Endodermal cell (in vitro differentiated cells): ENCODE data around the gene SFMBT2. TPM values are rescaled to one million over a fixed set of nuclear protein-coding genes. Genes with fewer than 3 reads are reported as not detected.

Source experiments
- DNase-seq: peaks from one replicate; pipeline ENCODE4 v3.0.0-alpha.2; 2017
- H3K27ac ChIP-seq: 2 replicates; pipeline ENCODE4 v1.5.1; 2013; ENCODE audit warnings: mild to moderate bottlenecking, low read depth, low read length, moderate library complexity
- H3K27me3 ChIP-seq: 2 replicates; pipeline ENCODE4 v1.6.1; 2013; ENCODE audit warnings: mild to moderate bottlenecking, low read length, moderate library complexity; ENCODE audit not compliant: insufficient read depth, control insufficient read depth, poor library complexity, severe bottlenecking
- H3K36me3 ChIP-seq: 2 replicates; pipeline ENCODE4 v1.7.0; 2013; ENCODE audit warnings: mild to moderate bottlenecking, low read length, moderate library complexity; ENCODE audit not compliant: control insufficient read depth, insufficient read depth
- H3K4me1 ChIP-seq: one replicate; pipeline ENCODE4 v1.7.0; 2013; ENCODE audit warnings: low read length; ENCODE audit not compliant: control insufficient read depth, insufficient read depth
- H3K4me3 ChIP-seq: 2 replicates; pipeline ENCODE4 v1.5.1; 2013; ENCODE audit warnings: mild to moderate bottlenecking, low read length, moderate library complexity
- H3K9ac ChIP-seq: 2 replicates; pipeline ENCODE4 v1.6.1; 2013; ENCODE audit warnings: mild to moderate bottlenecking, low read length, moderate library complexity; ENCODE audit not compliant: poor library complexity, severe bottlenecking; ENCODE audit errors: extremely low read depth
- H3K9me3 ChIP-seq: 2 replicates; pipeline ENCODE4 v1.6.1; 2013; ENCODE audit warnings: mild to moderate bottlenecking, low read length, moderate library complexity; ENCODE audit not compliant: control insufficient read depth
- H3K27ac Mint-ChIP-seq: 2 replicates; pipeline ENCODE4 v1.8.0; 2020; ENCODE audit warnings: mixed read lengths
- H3K27me3 Mint-ChIP-seq: 2 replicates; pipeline ENCODE4 v1.8.0; 2021; ENCODE audit warnings: mild to moderate bottlenecking, mixed read lengths; ENCODE audit not compliant: insufficient read depth
- H3K36me3 Mint-ChIP-seq: 2 replicates; pipeline ENCODE4 v1.8.0; 2020; ENCODE audit warnings: low read depth, mixed read lengths
- H3K4me1 Mint-ChIP-seq: 2 replicates; pipeline ENCODE4 v1.8.0; 2020; ENCODE audit warnings: mixed read lengths
- H3K4me3 Mint-ChIP-seq: 2 replicates; pipeline ENCODE4 v1.8.0; 2020; ENCODE audit warnings: mild to moderate bottlenecking, moderate library complexity, mixed read lengths
- H3K9me3 Mint-ChIP-seq: 2 replicates; pipeline ENCODE4 v1.8.0; 2020; ENCODE audit warnings: mild to moderate bottlenecking, mixed read lengths
- CTCF ChIP-seq: fragments of 200-600 bp; sonication (generic); conservative IDR thresholded peaks from 2 replicates; pipeline ENCODE4 v1.5.0; 2021; ENCODE audit warnings: antibody characterized with exemption, mild to moderate bottlenecking
- WGBS, 2 experiments: methylation state at CpG; one replicate each; pipeline versions ENCODE4 v1.1.5 to v1.1.7; 2013; ENCODE audit warnings: missing lambda C conversion rate in 2 of 2, mixed read lengths in 1 of 2; ENCODE audit not compliant: insufficient coverage in 1 of 2, insufficient read length in 1 of 2; 5-methylcytosine and 5-hydroxymethylcytosine counted together
- total RNA-seq, 2 donors: library from RNA; stranded (reverse); fragmentation: NEBNext Ultra II Directional in 1 of 2; extraction: Animal tissue kit (Norgen Biotek cat#: 25700) in 1 of 2; gene quantifications; 2 replicates in 1 of 2; 3 replicates in 1 of 2; pipeline ENCODE4 v1.2.1, GENCODE V29; 2021

The SFMBT2 gene
- total RNA-seq, 2 donors from 2014 or later, result 3.9 to 5.3 TPM

GRCh38 chr10:7159928-7160327 is 250.9 kb downstream of the SFMBT2 start:
- H3K36me3 Mint-ChIP-seq, result peaks cover 4% of the 10 kb centered on the region
- TF ChIP-seq CTCF, result no peak
- no peak overlapping the region for H3K4me3 Mint-ChIP-seq
- no peak overlapping the region for H3K27ac ChIP-seq
- WGBS, 2 experiments, result 73 to 78% methylated on average over 4 to 5 of the region's 5 CpGs
- no peak overlapping the region for H3K4me3 ChIP-seq
- H3K9ac ChIP-seq, result no peak overlapping the region
- H3K27me3 ChIP-seq, result no peaks in the 10 kb centered on the region
- H3K9me3 ChIP-seq, result no peaks in the 10 kb centered on the region
- H3K27me3 Mint-ChIP-seq, result no peaks in the 10 kb centered on the region
- H3K4me1 ChIP-seq, result no peaks in the 10 kb centered on the region
- H3K36me3 ChIP-seq, result no peaks in the 10 kb centered on the region
- H3K27ac Mint-ChIP-seq, result no peak overlapping the region
- H3K9me3 Mint-ChIP-seq, result no peaks in the 10 kb centered on the region
- H3K4me1 Mint-ChIP-seq, result peaks cover 4% of the 10 kb centered on the region
- no peak for DNase-seq

GRCh38 chr10:7159517-7159916 is 251.3 kb downstream of the SFMBT2 start:
- Histone ChIP-seq H3K4me3 (no peak overlapping the region), H3K9me3 (no peaks in the 10 kb centered on the region), H3K27ac (no peak overlapping the region), H3K36me3 (no peaks in the 10 kb centered on the region), H3K4me1 (no peaks in the 10 kb centered on the region), H3K9ac (no peak overlapping the region), H3K27me3 (no peaks in the 10 kb centered on the region)
- 87% methylated on average over 5 of the region's 5 CpGs; no CpG with 5 or more reads in 1 of the 2 experiments for WGBS, 2 experiments
- no peak for TF ChIP-seq CTCF
- Mint-ChIP-seq H3K9me3 (no peaks in the 10 kb centered on the region), H3K4me3 (no peak overlapping the region), H3K4me1 (peaks cover 4% of the 10 kb centered on the region), H3K36me3 (peaks cover 4% of the 10 kb centered on the region), H3K27ac (no peak overlapping the region), H3K27me3 (no peaks in the 10 kb centered on the region)
- no peak for DNase-seq

GRCh38 chr10:7157091-7157490 is 253.7 kb downstream of the SFMBT2 start:
- DNase-seq, result no peak
- 70 to 73% methylated on average over 2 of the region's 2 CpGs for WGBS, 2 experiments
- Mint-ChIP-seq H3K27me3 (no peaks in the 10 kb centered on the region), H3K27ac (no peak overlapping the region), H3K4me3 (no peak overlapping the region), H3K36me3 (no peaks in the 10 kb centered on the region), H3K9me3 (no peaks in the 10 kb centered on the region), H3K4me1 (peaks cover 4% of the 10 kb centered on the region)
- H3K4me3 ChIP-seq, result no peak overlapping the region
- H3K27ac ChIP-seq, result no peak overlapping the region
- TF ChIP-seq CTCF, result no peak
- no peaks in the 10 kb centered on the region for H3K4me1 ChIP-seq
- H3K9ac ChIP-seq, result no peak overlapping the region
- H3K9me3 ChIP-seq, result no peaks in the 10 kb centered on the region
- no peaks in the 10 kb centered on the region for H3K27me3 ChIP-seq
- no peaks in the 10 kb centered on the region for H3K36me3 ChIP-seq
